DMS53 treated with DMSO at 0.1 percent for 48 hours (cell line): ENCODE results near the gene RGS13.
A peak's percentile ranks its signal among the peaks of the same experiment; 100 is the strongest.

Source experiments
- DNase-seq: peaks from one replicate; lab custom pipeline; 2025; ENCODE audit not compliant: unreplicated experiment; lab: John Stamatoyannopoulos, UW

RGS13 gene

GRCh38 chr1:192635939-192636338, at the start of gene RGS13:
Gene RGS13, plus strand, starts transcription at chr1:192636147. Its CDS starts 8,188 bp downstream, at chr1:192644335.
- no peak for DNase-seq

- no peak for DNase-seq
These were observed 48.3 kb upstream of the RGS13 start for GRCh38 chr1:192587386-192588266.

- DNase-seq, result no peak
These were observed 47.4 kb upstream of the RGS13 start for GRCh38 chr1:192588546-192588945.

GRCh38 chr1:192589813-192590212, 46.1 kb upstream of the RGS13 start:
- no peak for DNase-seq

- no peak for DNase-seq
These were observed 43.4 kb upstream of the RGS13 start for GRCh38 chr1:192592517-192592916.

- DNase-seq, result no peak
These were observed 42.8 kb upstream of the RGS13 start for GRCh38 chr1:192592981-192593708.

GRCh38 chr1:192595299-192595698, 40.6 kb upstream of the RGS13 start:
- DNase-seq, result no peak

- no peak for DNase-seq
These were observed 37.4 kb upstream of the RGS13 start for GRCh38 chr1:192598589-192598988.

- DNase-seq, result no peak
These were observed 35.7 kb upstream of the RGS13 start for GRCh38 chr1:192600275-192600674.

- DNase-seq, result no peak
These were observed 34.8 kb upstream of the RGS13 start for GRCh38 chr1:192601143-192601542.

- DNase-seq, result no peak
These were observed 34.4 kb upstream of the RGS13 start for GRCh38 chr1:192601567-192601966.

- DNase-seq, result no peak
These were observed 33.2 kb upstream of the RGS13 start for GRCh38 chr1:192602757-192603156.

- DNase-seq, result peak; percentile 35
These were observed 32.6 kb upstream of the RGS13 start for GRCh38 chr1:192603218-192603787.

- no peak for DNase-seq
These were observed 30.8 kb upstream of the RGS13 start for GRCh38 chr1:192604979-192605620.

GRCh38 chr1:192608671-192609070, 27.3 kb upstream of the RGS13 start:
- DNase-seq, result no peak

GRCh38 chr1:192609110-192610079, 26.6 kb upstream of the RGS13 start:
- no peak for DNase-seq

- peak; percentile 35 for DNase-seq
These were observed 25.6 kb upstream of the RGS13 start for GRCh38 chr1:192610112-192610889.

- no peak for DNase-seq
These were observed 20.9 kb upstream of the RGS13 start for GRCh38 chr1:192615055-192615454.

GRCh38 chr1:192620071-192620635, 15.8 kb upstream of the RGS13 start:
- no peak for DNase-seq
